H54 (cell line): ENCODE measurements around the gene ADGRF1.

Experiments
- DNase-seq: peaks from one replicate; pipeline ENCODE4 v3.0.0; 2011; ENCODE audit warnings: low spot score, mixed read lengths; ENCODE audit not compliant: insufficient read length
- FAIRE-seq: peaks from 3 replicates; lab custom pipeline; 2011; peaks lifted over from hg19 to GRCh38; lab: Jason Lieb, UNC
- POLR2A ChIP-seq: IDR thresholded peaks from 2 replicates; pipeline ENCODE4 v1.6.1; 2011; ENCODE audit warnings: low read depth, mild to moderate bottlenecking, low read length

Gene ADGRF1

GRCh38 chr6:47019941-47020340, 22.2 kb downstream of the ADGRF1 start:
- FAIRE-seq, result no peak
- TF ChIP-seq POLR2A, result no peak

DNA sequence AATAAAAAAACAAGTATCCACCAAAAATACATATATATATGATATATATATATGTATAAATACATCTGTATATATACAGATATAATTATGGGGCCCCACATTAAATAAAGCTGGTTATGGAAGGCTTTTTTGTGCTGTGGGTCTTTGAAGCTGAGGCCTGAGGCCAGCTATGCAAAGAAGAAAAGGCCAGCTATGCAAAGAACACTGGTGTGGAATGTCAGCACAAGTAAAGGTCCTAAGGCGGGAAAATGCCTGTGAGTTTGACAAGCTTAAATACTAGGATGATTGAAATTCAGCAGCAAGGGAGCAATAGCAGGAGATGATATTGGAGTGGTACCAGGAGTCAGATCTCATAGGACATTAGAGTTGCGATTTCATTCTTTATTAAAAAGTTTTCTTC, 25.2 kb downstream of the ADGRF1 start:
- no peak for FAIRE-seq
- no peak for DNase-seq
- no peak for TF ChIP-seq POLR2A

More at GRCh38 chr6:47019941-47020340, 22.2 kb downstream of the ADGRF1 start:
- no peak for DNase-seq

DNA sequence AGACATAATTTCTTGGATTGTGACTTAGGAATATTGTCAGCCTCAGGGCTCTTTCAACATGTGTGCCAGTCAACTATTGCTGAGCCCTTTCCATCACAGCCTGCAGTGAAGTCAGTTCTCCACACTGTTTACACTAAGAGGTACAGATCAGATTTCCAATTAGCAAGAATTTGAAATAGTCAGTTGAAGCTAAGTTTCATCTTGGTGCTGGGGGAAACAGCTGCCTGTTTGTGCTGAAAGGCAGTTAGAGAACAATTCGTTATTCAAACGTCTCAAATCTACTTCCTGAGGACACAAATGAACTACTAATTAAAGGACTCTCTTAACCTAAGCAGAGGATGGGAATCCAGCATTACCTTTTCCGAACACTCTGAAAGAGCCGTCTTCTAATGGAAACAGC, 25.9 kb downstream of the ADGRF1 start:
- FAIRE-seq, result no peak

DNA sequence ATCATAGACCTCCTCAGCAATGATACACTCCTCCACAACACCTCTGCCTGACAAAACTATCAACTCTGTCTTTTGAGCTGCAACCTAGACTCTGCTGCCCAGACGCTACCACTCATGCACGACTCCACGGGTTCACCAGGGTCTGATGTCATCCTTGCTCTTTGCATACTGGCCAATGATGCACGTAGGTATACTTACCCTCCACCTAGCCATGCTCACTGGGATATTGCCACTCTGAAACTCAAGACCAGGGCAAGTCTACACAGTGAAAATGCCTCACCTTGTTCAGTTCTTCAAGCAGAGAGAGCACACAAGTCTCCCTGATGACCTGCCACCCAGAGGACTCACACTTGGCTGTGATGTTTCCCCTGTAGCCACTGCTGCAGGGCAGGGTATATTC, 27.7 kb downstream of the ADGRF1 start:
- no peak for TF ChIP-seq POLR2A
- FAIRE-seq (no peak), DNase-seq (no peak)

More for the DNA sequence above, 25.9 kb downstream of the ADGRF1 start:
- no peak for TF ChIP-seq POLR2A
- DNase-seq, result no peak

DNA sequence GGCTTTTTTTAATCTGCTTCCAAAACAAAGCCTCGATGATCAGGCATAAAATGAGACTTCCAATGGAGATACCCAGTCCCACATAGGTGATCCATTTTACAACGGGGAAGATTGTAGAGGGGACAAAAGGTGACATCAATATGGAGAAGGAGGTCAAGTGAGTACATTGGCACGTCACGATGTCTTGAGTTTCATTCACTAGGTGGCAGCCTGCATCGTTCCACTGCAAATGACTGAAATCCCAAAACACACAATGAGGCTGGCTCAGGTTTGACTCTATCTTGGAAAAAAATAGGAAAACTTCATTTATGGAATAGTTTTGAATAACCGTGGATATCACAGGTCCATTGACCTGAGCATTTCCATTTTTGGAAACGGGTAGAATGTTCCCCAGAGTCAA, 32.5 kb downstream of the ADGRF1 start:
- FAIRE-seq (no peak), DNase-seq (no peak)
- TF ChIP-seq POLR2A, result no peak

DNA sequence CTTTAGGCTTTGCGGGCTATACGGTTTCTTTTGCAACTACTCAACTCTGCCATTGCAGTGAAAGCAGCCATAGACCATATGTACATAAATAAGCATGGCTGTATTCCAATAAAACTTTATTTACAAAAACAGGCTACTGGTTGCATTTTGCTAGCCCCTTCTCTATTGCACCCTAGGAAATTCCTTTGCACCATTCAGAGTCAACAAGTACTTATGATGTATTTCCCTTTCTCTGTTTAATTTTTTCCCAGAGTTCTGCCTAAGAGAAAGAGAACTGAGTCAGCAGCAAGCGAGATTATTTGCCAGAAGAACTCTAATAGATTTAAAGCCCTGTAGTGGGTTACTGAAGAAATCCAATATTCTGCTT, 33.8 kb downstream of the ADGRF1 start:
- TF ChIP-seq POLR2A, result no peak
- FAIRE-seq, result no peak
- no peak for DNase-seq

DNA sequence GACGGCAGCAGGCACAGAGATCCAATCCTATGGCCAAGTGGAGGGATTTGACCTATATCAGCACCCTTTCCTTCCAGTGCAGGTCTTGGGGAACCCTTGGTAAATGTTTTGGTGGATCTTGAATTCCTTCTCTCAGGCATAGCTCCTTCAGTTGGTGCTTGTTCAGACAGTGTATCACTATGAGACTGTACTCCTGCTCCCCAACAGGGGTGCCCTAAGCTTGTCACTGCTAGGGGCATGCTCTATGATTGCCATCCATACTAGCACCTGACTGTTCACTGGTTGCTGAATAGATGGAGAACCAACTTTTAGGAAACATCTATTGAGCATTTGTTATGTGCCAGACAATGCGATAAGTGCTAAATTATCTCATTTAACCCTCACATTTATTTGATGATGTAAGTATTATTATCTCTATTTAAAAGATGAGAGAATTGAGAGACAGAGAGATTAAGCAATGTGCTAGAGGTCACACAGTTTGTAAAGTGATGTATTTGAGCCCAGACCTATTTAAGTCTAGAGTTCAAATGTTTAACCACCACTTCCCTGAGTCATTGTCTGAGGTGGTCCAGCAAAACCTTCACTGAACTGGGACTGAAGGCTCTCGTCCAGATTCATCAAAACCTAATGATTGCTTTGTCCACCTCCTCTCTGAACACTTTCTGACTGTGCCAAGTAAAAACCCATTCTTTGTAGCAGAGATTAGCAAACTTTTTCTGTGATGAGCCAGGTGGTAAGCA, 34.3 kb downstream of the ADGRF1 start:
- FAIRE-seq (no peak), DNase-seq (no peak)
- TF ChIP-seq POLR2A, result no peak

DNA sequence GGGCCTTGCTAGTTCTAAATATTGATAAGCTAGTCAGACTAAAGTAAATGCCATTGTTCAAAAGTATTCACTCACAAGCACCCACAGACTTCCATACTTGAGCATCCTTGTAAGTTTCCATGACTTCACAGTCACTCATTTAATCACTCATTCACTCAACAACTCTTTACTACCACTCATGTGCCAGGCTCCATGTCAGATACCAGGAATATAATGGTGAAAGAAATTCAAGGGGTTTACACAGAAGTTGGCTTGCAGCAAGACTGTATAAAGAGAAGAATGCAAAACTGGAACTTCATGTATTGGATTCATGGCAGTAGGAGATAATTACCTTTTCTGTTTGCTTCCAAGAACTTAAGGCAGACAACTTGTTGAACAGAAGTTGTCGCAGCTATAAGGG, 36.6 kb downstream of the ADGRF1 start:
- FAIRE-seq (no peak), DNase-seq (no peak)
- TF ChIP-seq POLR2A, result no peak

DNA sequence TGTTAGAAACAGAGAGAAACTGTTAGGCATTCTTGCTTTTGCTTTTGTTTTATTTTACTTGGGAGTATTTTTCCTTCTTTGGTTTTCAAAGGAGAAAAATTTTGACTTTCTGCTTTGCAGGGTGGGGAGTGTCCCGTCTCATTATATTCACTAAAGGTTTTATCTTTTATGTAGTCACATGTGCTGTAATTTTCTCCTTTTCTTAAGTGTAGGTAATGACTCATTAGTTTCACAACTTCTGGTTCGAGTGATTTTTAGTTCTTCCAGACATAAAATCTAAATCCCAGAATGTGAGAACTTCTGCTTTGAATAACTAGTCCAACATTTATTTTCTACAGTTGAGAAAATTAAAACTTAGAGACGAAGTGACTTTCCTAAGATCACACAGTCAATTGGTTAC, 37.7 kb downstream of the ADGRF1 start:
- no peak for TF ChIP-seq POLR2A
- FAIRE-seq (no peak), DNase-seq (no peak)

GRCh38 chr6:47000842-47001241, 41.3 kb downstream of the ADGRF1 start:
- no peak for DNase-seq
- FAIRE-seq, result no peak
- no peak for TF ChIP-seq POLR2A

- FAIRE-seq (no peak), DNase-seq (no peak)
- TF ChIP-seq POLR2A, result no peak
These were observed 43.6 kb downstream of the ADGRF1 start for GRCh38 chr6:46998436-46999017.

DNA sequence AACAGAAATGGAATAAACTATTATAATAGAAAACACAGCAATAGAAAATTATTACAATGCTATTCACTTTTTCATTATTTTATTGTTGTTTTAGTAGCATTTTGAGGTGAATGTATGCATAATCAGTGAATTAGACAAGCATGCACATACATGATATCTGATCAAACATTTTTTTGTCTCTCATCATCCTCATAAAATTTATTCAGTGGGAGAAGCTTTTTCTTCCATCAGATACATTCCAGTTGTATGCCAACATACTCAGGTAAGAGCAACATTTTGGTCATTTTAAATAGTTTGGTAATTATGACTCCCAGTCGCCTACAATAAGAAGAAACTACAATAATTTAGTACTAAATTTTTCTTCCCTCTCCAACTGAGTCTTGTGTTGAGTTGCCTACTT, 44.5 kb downstream of the ADGRF1 start:
- no peak for FAIRE-seq
- DNase-seq, result no peak
- no peak for TF ChIP-seq POLR2A

DNA sequence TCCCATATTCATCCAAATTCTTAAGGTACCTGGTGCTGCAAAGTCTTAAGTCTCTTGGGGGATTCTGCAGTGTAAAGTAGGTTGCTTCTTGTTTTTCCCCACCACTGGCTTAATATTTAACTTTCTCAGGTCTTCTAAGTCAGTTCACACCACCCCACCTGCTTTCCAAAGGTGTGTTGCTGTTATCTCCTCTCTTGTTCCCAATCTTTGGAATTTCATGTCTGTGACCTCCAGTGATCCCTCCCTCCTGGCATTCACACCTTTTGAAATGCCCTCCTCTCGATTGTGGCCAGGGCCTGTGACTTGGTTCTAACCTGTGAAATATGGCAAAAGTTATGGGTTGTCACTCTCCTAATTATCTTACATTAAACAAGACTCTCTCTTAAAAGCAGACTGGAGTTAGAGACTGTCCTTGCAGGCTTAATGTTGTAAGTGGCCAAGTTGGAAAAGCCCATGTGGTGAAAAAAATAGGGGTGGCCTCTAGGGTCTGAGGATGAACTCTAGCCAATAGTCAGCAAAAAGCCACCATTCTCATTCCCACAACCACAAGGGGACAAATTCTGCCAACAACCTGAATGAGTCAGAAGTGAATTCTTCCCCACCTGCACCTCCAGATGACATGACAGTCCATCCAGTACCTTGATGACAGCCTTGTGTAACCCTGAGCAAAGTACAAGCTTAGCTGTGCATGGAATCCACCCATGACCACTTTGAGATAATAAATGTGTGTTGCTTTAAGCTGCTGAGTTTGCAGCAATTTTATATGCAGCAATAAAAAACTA, 45.1 kb downstream of the ADGRF1 start:
- no peak for TF ChIP-seq POLR2A
- no peak for FAIRE-seq

DNA sequence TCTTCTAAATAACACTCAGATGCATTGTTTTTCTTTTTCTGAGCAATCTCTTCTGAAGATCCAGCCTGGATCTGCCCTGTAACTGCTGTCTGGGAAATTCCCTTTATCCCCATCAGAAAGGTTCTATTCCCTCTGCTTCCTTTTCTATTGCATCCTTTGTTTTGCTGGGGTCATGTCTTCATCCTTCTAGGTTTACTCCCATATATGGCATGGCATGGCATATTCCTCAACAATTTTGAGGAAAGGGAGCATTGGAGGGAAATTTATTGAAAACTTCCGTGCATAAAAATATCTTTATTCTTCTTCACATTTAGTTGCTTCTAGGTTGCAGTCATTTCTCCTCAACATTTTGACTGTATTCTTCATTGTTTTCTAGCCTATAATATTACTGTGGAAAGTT, 47.2 kb downstream of the ADGRF1 start:
- no peak for TF ChIP-seq POLR2A
- DNase-seq, result no peak
- peak; percentile 15 for FAIRE-seq

More for the DNA sequence above, 45.1 kb downstream of the ADGRF1 start:
- no peak for DNase-seq
